ENCODE measurements around the gene ZAP70.

GRCh38 chr2:97703741-97704140 is 9.6 kb upstream of the ZAP70 start:
- TF ChIP-seq ELF4 (CRISPR knock-in tag; IDR thresholded peaks at IDR 0.05; ENCODE audit: low read depth) (no peak), CTCF (IDR thresholded peaks at IDR 0.05) (no peak), CBFB (CRISPR knock-in tag; IDR thresholded peaks at IDR 0.05; ENCODE audit: low read depth) (no peak), AR (CRISPR knock-in tag; IDR thresholded peaks at IDR 0.05) (no peak), RELA (CRISPR knock-in tag; IDR thresholded peaks at IDR 0.05; ENCODE audit: borderline replicate concordance) (no peak), CREM (CRISPR knock-in tag; IDR thresholded peaks at IDR 0.05) (no peak)

Data from WTC11 (cell line).